HL-60 (cell line): ENCODE data around the gene COLQ.
A peak's percentile ranks its signal among the peaks of the same experiment; 100 is the strongest.

ENCODE experiments used
- DNase-seq, 2 experiments: peaks; one replicate each; pipeline ENCODE4 v3.0.0-alpha.2; 2010 to 2020; ENCODE audit warnings: low read depth in 1 of 2, low spot score in 1 of 2
- H3K27ac ChIP-seq: fragments of 250-450 bp; sonication (Bioruptor Pico); replicated peaks from 2 replicates; pipeline ENCODE4 v1.5.1; 2020; ENCODE audit warnings: mild to moderate bottlenecking, moderate library complexity
- H3K27me3 ChIP-seq: fragments of 250-450 bp; sonication (Bioruptor Pico); 2 replicates; pipeline ENCODE4 v1.5.1; 2021; ENCODE audit warnings: mild to moderate bottlenecking, moderate library complexity; ENCODE audit not compliant: insufficient read depth, poor library complexity, severe bottlenecking
- H3K4me3 ChIP-seq: replicated peaks from 2 replicates; pipeline ENCODE4 v1.5.1; 2011; ENCODE audit warnings: mild to moderate bottlenecking, control low read depth, low read length; ENCODE audit not compliant: insufficient read depth
- CTCF ChIP-seq: IDR thresholded peaks from one replicate; pipeline ENCODE4 v1.5.1; 2011; ENCODE audit warnings: low read length, control low read depth, inconsistent platforms; ENCODE audit not compliant: insufficient read depth
- GABPA ChIP-seq: IDR thresholded peaks from 2 replicates; pipeline ENCODE4 v1.6.1; 2012; ENCODE audit warnings: low read depth
- POLR2AphosphoS5 ChIP-seq: IDR thresholded peaks from 2 replicates; pipeline ENCODE4 v1.6.1; 2012; ENCODE audit warnings: low read depth
- REST ChIP-seq: IDR thresholded peaks from 2 replicates; pipeline ENCODE4 v1.6.1; 2012; ENCODE audit warnings: low read depth; ENCODE audit not compliant: insufficient replicate concordance
- SPI1 ChIP-seq: IDR thresholded peaks from 2 replicates; pipeline ENCODE4 v1.6.1; 2012; ENCODE audit warnings: low read depth, mild to moderate bottlenecking, borderline replicate concordance

COLQ gene

GRCh38 chr3:15427981-15428380, 93.5 kb downstream of the COLQ start:
- Histone ChIP-seq H3K4me3 (peak overlapping the region; percentile 86), H3K27ac (peak overlapping the region; percentile 84), H3K27me3 (no peaks in the 10 kb centered on the region)
- TF ChIP-seq REST (no peak), POLR2AphosphoS5 (no peak), SPI1 (no peak), GABPA (no peak), CTCF (no peak)
- DNase-seq, result no peak

- peak; percentile 56 for TF ChIP-seq SPI1
- TF ChIP-seq POLR2AphosphoS5, result peak; percentile 81
- TF ChIP-seq CTCF, result no peak
- TF ChIP-seq REST, result peak; percentile 61
- peak; percentile 97 for TF ChIP-seq GABPA
- DNase-seq, result peak; percentile 76 to 87
- H3K27ac ChIP-seq, result peak within 1 kb of the TSS; percentile 84
These were observed 94.2 kb downstream of the COLQ start, which contains the start of the genes EAF1 and METTL6 for GRCh38 chr3:15427182-15427880. Gene EAF1 (plus strand): TSS chr3:15427598. CDS start chr3:15427780, 182 bp downstream. Gene METTL6 (minus strand): TSS chr3:15427544. CDS start chr3:15426511, 1,033 bp downstream.

GRCh38 chr3:15426579-15427118, 94.9 kb downstream of the COLQ start:
- Histone ChIP-seq H3K4me3 (peak overlapping the region; percentile 86), H3K27me3 (no peaks in the 10 kb centered on the region), H3K27ac (peak overlapping the region; percentile 84)
- no peak for TF ChIP-seq POLR2AphosphoS5
- TF ChIP-seq GABPA, result no peak
- no peak for TF ChIP-seq CTCF
- no peak for TF ChIP-seq SPI1
- TF ChIP-seq REST, result no peak
- no peak for DNase-seq

More at GRCh38 chr3:15427182-15427880, 94.2 kb downstream of the COLQ start, which contains the start of the genes EAF1 and METTL6:
- Histone ChIP-seq H3K27me3 (no peaks in the 10 kb centered on the region), H3K4me3 (peak within 1 kb of the TSS; percentile 86)
